ENCODE measurements around the gene SELENOP. TPM values are rescaled to one million over a fixed set of nuclear protein-coding genes. Genes with fewer than 3 reads are reported as not detected.

SELENOP gene
- total and polyA plus RNA-seq, 2 of the 8 experiments (the other 6 are each of a cell fraction or from before 2014, with no cell fraction given): 5.5 to 19.4 TPM

DNA sequence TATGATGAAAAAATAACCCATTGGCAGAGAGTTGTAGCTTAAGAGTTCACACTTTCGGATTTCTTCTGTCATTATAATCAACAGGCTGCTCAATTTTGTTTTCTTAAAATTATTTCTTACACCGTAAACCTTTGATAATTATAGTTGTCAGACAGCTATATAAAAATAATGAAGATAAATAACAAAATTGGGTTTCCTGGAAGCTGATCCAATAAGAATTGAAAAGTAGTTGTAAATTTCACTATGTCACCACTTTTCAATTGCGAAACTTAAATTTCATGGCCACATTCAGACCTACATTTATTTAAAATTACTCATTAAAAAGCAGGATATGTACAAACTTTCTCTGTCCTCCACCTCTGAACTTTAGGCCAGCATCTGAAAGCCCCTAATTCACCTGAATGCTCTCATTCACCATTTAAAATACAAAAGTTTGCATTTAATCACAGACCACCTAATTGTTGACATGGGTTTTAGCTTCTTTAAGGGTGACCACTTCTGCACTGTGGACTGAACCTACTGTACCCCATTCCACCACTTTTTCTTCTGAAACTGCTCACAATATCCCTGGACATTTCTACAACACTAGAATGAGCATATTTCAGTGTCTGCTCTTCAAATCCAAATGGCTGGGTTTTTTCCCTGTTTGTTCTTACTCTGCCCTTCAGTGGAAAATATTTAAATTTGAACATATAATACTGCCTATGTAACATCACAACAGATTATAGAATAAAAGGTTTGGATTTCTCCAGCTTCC is 680 bp downstream of the SELENOP start:
- 88% methylated on average over 3 of the region's 3 CpGs; no CpG with 5 or more reads in 1 of the 2 experiments for WGBS, 2 experiments (ENCODE audit: extremely low coverage in 1 of 2, insufficient coverage in 1 of 2, insufficient read length in 1 of 2, insufficient replicate concordance in 2 of 2, low coverage in 1 of 2, low lambda C conversion rate in 2 of 2, missing lambda C conversion rate in 1 of 2)
- no peaks in the 10 kb centered on the region for H3K79me1 ChIP-seq (ENCODE audit: low read depth, low read length)
- no peak overlapping the region for H3K18ac ChIP-seq (ENCODE audit: extremely low read depth, low read length)
- CTCF ChIA-PET (ENCODE audit: partially characterized antibody): interaction anchor here (0.8 to 2.2 kb wide), 2 partner anchors 44 to 78 kb away, joined by 3 to 8 read pairs; no protein-coding TSS in a partner anchor
- H2AFZ ChIP-seq (ENCODE audit: low read length): no peak overlapping the region
- DNase-seq (ENCODE audit: low read depth in 1 of 2, low spot score in 2 of 2) (no peak), FAIRE-seq (no peak)
- no peaks in the 10 kb centered on the region for H4K20me1 ChIP-seq (replicated peaks in 1 of 2; ENCODE audit: control insufficient read depth in 1 of 2, insufficient read depth in 2 of 2, low read length in 2 of 2)
- H3K9ac ChIP-seq (replicated peaks in 1 of 4; ENCODE audit: extremely low read depth in 1 of 4, low read depth in 3 of 4, low read length in 3 of 4): peak overlapping the region in 1 of 4 experiments; percentile 58; a peak in 1 of 7 replicates
- no peak overlapping the region for H4K91ac ChIP-seq (replicated peaks; ENCODE audit: insufficient read length, low read length)
- H2BK15ac ChIP-seq (ENCODE audit: low read length): no peak overlapping the region
- peaks cover 0 to 9% (median 1%) of the 10 kb centered on the region in 4 experiments; a peak in 2 of 8 replicates for H3K36me3 ChIP-seq (ENCODE audit: control insufficient read depth in 2 of 4, insufficient read depth in 4 of 4, low read length in 3 of 4)
- no peaks in the 10 kb centered on the region for H3K27me3 ChIP-seq (replicated peaks in 1 of 4; ENCODE audit: control insufficient read depth in 3 of 4, extremely low read depth in 1 of 4, insufficient read depth in 3 of 4, low read length in 3 of 4)
- peaks cover 7 to 13% (median 10%) of the 10 kb centered on the region in 4 experiments; a peak in 5 of 7 replicates for H3K4me1 ChIP-seq (replicated peaks in 1 of 4; ENCODE audit: control insufficient read depth in 3 of 4, insufficient read depth in 4 of 4, low read length in 3 of 4)
- H3K27ac ChIP-seq (ENCODE audit: low read depth, low read length): no peak overlapping the region
- H3K4ac ChIP-seq (replicated peaks; ENCODE audit: insufficient read length, low read depth, low read length): no peak overlapping the region
- POLR2A ChIA-PET (ENCODE audit: partially characterized antibody): interaction anchor here (1.9 kb wide), 1 partner anchor 9 kb away, joined by 4 read pairs; no protein-coding TSS in a partner anchor
- no peak overlapping the region for H4K8ac ChIP-seq (ENCODE audit: extremely low read depth, insufficient read depth, low read length)
- no peak overlapping the region for H3K23ac ChIP-seq (ENCODE audit: insufficient read length)
- H3K23me2 ChIP-seq (ENCODE audit: low read depth, low read length): no peaks in the 10 kb centered on the region
- peak overlapping the region; percentile 19 to 53 (median 28); a peak in 6 of 8 replicates for H3K4me3 ChIP-seq (ENCODE audit: extremely low read depth in 1 of 4, insufficient read depth in 2 of 4, low read depth in 3 of 4, low read length in 4 of 4)
- no peaks in the 10 kb centered on the region for H3K9me3 ChIP-seq (ENCODE audit: insufficient read depth in 2 of 2, low read depth in 1 of 2, low read length in 1 of 2)
- H3K4me2 ChIP-seq (ENCODE audit: insufficient read depth in 1 of 2, low read depth in 2 of 2, low read length in 2 of 2): peak overlapping the region; percentile 58 to 78
- H3K56ac ChIP-seq (replicated peaks; ENCODE audit: insufficient read length, low read depth, low read length): no peak overlapping the region
- H3K14ac ChIP-seq (ENCODE audit: insufficient read length): no peak overlapping the region
- no peak overlapping the region for H2AK5ac ChIP-seq (ENCODE audit: low read depth, low read length)
- H3K79me2 ChIP-seq (ENCODE audit: control insufficient read depth in 1 of 2, insufficient read depth in 2 of 2, low read length in 2 of 2): peaks cover 0 to 6% of the 10 kb centered on the region in 2 experiments; a peak in 1 of 4 replicates
- H4K5ac ChIP-seq (ENCODE audit: insufficient read length, low read depth, low read length): no peak overlapping the region
- H2BK12ac ChIP-seq (ENCODE audit: low read depth, low read length): no peak overlapping the region
- H2BK5ac ChIP-seq (ENCODE audit: low read depth, low read length): no peak overlapping the region
- H2BK20ac ChIP-seq (ENCODE audit: low read length): no peak overlapping the region
- H2BK120ac ChIP-seq (replicated peaks; ENCODE audit: low read depth, low read length): no peak overlapping the region
